Ecto neural progenitor cell (in vitro differentiated cells): ENCODE measurements around the gene PDCD7.
A peak's percentile ranks its signal among the peaks of the same experiment; 100 is the strongest.

Experiments used
- DNase-seq: peaks from one replicate; pipeline ENCODE4 v3.0.0-alpha.2; 2018; ENCODE audit warnings: low spot score

PDCD7 gene

GRCh38 chr15:65072617-65073016 is 61.0 kb downstream of the PDCD7 start:
- DNase-seq, result no peak

DNA sequence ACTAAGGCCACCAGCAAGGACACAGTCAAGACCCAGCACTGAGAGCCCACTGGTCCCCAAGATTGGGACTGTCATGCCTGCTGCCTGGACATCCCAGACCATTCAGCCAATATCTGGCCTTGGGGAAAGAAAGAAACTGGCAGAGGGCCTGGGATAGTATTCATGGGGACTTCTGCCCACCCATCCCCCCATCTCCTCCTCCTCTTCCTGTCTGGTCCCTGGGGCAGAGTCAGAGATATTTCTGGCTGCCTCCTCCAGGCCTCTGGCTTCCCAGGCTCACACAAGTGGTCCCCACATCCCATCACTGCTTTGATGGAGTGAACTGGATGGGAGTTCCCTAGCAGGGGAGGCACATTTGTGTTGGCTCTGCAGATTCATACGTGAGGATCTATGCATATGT is 61.6 kb downstream of the PDCD7 start:
- DNase-seq, result no peak

GRCh38 chr15:65071381-65071811 is 62.2 kb downstream of the PDCD7 start:
- no peak for DNase-seq

DNA sequence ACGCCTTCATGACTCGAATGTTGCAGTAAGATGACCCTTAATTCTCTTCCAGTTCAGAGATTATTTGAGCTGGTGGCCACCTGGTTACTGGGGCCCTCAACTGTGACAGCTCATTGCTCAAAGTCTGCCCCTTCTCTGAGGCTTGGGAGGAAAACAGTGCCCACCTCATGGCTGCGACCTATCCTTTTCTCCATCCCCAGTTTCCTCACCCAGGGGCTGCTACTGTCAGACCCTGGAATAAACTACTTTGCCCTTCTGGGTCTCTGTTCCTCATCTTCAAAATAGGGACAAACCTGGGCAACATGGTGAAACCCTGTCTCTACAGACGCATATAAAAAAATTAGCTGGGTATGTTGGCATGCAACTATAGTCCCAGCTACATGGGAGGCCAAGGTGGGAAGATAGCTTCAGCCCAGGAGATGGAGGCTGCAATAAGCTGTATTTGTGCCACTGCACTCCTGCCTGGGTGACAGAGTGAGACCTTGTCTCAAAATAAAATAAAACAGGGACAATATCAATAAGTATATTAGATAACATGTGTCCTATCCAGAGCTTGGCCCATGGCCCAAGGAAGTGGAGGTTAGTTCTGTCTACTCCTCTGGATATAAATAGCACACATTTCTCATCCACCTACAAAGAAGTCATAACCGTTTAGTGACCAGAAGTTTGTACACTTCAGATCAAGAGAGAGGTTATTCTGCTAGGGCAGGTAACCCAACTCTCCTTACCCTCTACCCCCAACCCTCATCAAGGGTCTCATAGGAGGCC is 63.6 kb downstream of the PDCD7 start:
- DNase-seq, result no peak

- no peak for DNase-seq
Measured at GRCh38 chr15:65069179-65069578, 64.4 kb downstream of the PDCD7 start.

DNA sequence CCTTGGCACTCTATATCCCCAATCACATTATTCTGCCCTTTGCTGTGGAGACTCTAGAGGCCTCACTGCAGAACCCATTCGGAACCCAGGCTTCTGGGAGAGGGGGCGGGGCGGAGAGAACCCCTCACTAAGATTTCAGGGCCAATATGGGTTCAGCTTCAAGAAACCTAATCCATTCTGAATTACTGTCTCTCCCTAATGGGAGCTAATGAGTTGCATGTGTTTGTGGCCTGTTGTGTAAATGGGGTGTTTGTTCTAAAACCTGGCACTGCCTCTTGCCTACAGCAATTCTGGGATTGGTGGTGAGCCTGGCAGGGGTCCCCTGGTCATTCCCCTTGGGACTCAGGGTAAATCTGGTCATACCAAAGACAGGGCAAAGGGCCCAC is 65.2 kb downstream of the PDCD7 start:
- no peak for DNase-seq

GRCh38 chr15:65067645-65068402 is 65.8 kb downstream of the PDCD7 start, which contains the start of gene RASL12:
RASL12 (minus strand) TSS chr15:65067991; CDS start chr15:65067835, 156 bp downstream.
- DNase-seq, result peak; percentile 74
